C4-2B (cell line): ENCODE results near the gene RAPGEF6.

ENCODE experiments used
- ZFX ChIP-seq: fragments of 450-650 bp; IDR thresholded peaks from 2 replicates; pipeline ENCODE4 v1.6.1; 2017
- TF ChIP-seq, protein P1 (sequence below): fragments of 450-650 bp; conservative IDR thresholded peaks from 2 replicates; pipeline ENCODE4 v1.5.1; 2017; ENCODE audit warnings: mild to moderate bottlenecking

- TF ChIP-seq, protein P1, sequence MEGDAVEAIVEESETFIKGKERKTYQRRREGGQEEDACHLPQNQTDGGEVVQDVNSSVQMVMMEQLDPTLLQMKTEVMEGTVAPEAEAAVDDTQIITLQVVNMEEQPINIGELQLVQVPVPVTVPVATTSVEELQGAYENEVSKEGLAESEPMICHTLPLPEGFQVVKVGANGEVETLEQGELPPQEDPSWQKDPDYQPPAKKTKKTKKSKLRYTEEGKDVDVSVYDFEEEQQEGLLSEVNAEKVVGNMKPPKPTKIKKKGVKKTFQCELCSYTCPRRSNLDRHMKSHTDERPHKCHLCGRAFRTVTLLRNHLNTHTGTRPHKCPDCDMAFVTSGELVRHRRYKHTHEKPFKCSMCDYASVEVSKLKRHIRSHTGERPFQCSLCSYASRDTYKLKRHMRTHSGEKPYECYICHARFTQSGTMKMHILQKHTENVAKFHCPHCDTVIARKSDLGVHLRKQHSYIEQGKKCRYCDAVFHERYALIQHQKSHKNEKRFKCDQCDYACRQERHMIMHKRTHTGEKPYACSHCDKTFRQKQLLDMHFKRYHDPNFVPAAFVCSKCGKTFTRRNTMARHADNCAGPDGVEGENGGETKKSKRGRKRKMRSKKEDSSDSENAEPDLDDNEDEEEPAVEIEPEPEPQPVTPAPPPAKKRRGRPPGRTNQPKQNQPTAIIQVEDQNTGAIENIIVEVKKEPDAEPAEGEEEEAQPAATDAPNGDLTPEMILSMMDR, result no peak
- no peak for TF ChIP-seq ZFX
These were observed 12.4 kb downstream of the RAPGEF6 start for GRCh38 chr5:131622633-131623032.
